Cardiac muscle cell (in vitro differentiated cells and primary cell): ENCODE measurements around the gene L3HYPDH. TPM values are rescaled to one million over a fixed set of nuclear protein-coding genes. Genes with fewer than 3 reads are reported as not detected.

Experiments used
- DNase-seq, 2 donors: peaks; one replicate each; pipeline versions ENCODE4 v3.0.0 to v3.0.0-alpha.2; 2010 to 2017; ENCODE audit warnings: low read depth in 1 of 2, low spot score in 1 of 2
- H3K27ac ChIP-seq: fragments of 200-600 bp; sonication (generic); 2 replicates; pipeline ENCODE4 v1.5.1; 2016
- H3K27me3 ChIP-seq: fragments of 200-600 bp; sonication (generic); 2 replicates; pipeline ENCODE4 v1.6.0; 2016; ENCODE audit warnings: control low read depth
- H3K36me3 ChIP-seq: fragments of 200-600 bp; sonication (generic); 2 replicates; pipeline ENCODE4 v1.5.1; 2016; ENCODE audit warnings: control low read depth
- H3K4me1 ChIP-seq: fragments of 200-600 bp; sonication (generic); 2 replicates; pipeline ENCODE4 v1.8.1; 2017; ENCODE audit warnings: low read depth, mild to moderate bottlenecking, mixed run types
- H3K4me3 ChIP-seq: fragments of 200-600 bp; sonication (generic); 2 replicates; pipeline ENCODE4 v1.5.1; 2016; ENCODE audit warnings: mild to moderate bottlenecking
- H3K9me3 ChIP-seq: fragments of 200-600 bp; sonication (generic); 2 replicates; pipeline ENCODE4 v1.5.1; 2017; ENCODE audit warnings: low read depth, mild to moderate bottlenecking, control low read depth
- polyA plus RNA-seq: library from polyadenylated mRNA; unstranded; fragments of >200 nt; fragmentation: Nextera tagmentation; extraction: Ambion mirVana; gene quantifications from 2 replicates; pipeline ENCODE4 v1.2.1, GENCODE V29; 2016
- total RNA-seq: library from RNA; depleted of rRNA; stranded (reverse); fragments of >200 nt; gene quantifications from 2 replicates; pipeline ENCODE4 v1.2.3, GENCODE V29; 2016
- TF ChIP-seq, protein P1 (sequence below): IDR thresholded peaks from 2 replicates; pipeline ENCODE4 v1.5.1; 2012; ENCODE audit warnings: low read depth, mild to moderate bottlenecking, low read length

The L3HYPDH gene
- total and polyA plus RNA-seq, 2 experiments from 2014 or later, result 29.4 to 37.8 TPM

DNA sequence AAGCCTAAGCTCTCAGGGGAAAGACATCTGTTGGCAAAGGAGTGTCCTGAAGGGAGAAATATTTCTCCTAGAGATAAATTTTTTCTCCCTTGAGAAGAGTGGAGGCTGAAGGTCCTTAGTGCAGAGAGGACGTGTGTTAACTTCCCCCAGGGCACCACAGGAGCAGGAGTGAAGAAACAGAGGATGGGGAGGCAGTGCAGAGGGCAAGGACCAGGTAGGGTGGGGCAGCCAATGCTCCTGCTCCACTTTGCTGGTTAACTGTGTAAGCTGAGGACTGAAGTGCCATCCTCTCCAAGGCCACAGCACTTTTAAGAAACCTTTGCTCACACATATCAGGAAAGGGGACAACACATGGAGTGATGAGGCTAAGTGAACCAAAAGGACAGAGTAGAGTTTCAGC, 4.0 kb downstream of the L3HYPDH start:
- Histone ChIP-seq H3K27me3 (no peaks in the 10 kb centered on the region), H3K4me3 (no peak overlapping the region), H3K27ac (no peak overlapping the region), H3K9me3 (no peaks in the 10 kb centered on the region), H3K36me3 (peaks cover 7% of the 10 kb centered on the region), H3K4me1 (peaks cover 12% of the 10 kb centered on the region)
- no peak for DNase-seq
- TF ChIP-seq, protein P1, sequence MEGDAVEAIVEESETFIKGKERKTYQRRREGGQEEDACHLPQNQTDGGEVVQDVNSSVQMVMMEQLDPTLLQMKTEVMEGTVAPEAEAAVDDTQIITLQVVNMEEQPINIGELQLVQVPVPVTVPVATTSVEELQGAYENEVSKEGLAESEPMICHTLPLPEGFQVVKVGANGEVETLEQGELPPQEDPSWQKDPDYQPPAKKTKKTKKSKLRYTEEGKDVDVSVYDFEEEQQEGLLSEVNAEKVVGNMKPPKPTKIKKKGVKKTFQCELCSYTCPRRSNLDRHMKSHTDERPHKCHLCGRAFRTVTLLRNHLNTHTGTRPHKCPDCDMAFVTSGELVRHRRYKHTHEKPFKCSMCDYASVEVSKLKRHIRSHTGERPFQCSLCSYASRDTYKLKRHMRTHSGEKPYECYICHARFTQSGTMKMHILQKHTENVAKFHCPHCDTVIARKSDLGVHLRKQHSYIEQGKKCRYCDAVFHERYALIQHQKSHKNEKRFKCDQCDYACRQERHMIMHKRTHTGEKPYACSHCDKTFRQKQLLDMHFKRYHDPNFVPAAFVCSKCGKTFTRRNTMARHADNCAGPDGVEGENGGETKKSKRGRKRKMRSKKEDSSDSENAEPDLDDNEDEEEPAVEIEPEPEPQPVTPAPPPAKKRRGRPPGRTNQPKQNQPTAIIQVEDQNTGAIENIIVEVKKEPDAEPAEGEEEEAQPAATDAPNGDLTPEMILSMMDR, result no peak

DNA sequence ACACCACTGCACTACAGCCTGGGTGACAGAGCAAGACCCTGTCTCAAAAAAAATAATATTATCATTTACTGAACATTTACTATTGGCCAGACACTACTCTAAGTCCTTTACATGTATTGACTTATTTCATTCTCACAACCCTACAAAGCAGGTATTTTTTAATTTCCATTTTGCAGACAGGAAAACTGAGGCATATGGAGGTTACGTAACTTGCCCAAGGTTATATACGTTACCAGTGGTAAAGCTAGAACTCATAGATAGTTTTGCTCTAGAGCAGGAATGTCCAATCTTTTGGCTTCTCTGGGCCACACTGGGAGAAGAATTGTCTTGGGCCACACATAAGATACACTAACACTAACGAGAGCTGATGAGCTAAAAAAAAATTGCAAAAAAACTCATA, 5.7 kb downstream of the L3HYPDH start:
- Histone ChIP-seq H3K27ac (no peak overlapping the region), H3K36me3 (peaks cover 7% of the 10 kb centered on the region), H3K4me3 (no peak overlapping the region), H3K27me3 (no peaks in the 10 kb centered on the region), H3K4me1 (peaks cover 12% of the 10 kb centered on the region), H3K9me3 (no peaks in the 10 kb centered on the region)
- no peak for DNase-seq
- TF ChIP-seq, protein P1, result no peak

DNA sequence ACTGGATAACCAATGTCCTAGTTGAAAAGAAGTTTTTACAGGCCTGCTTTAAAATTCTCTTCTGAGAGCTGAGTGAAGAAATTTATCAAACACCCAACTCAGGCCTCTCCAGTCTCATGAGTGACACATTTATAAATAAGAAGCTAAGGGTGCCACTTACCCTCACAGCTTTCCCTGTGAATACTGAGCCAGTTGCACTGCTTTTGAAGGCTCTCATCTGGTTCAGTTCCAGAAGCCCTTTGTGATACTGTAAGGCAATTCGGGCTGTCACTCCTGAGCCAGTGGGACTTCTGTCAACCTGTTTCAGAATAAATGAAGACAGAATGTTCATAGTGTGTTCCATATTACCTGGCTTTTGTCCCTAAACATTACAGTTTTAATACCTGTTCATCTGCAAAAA, 8.5 kb downstream of the L3HYPDH start:
- no peak overlapping the region for H3K27ac ChIP-seq
- H3K4me3 ChIP-seq, result no peak overlapping the region
- peak in 1 of 2 donors; percentile 14 for DNase-seq
- H3K9me3 ChIP-seq, result no peaks in the 10 kb centered on the region
- H3K36me3 ChIP-seq, result peaks cover 15% of the 10 kb centered on the region
- TF ChIP-seq, protein P1, result no peak
- H3K27me3 ChIP-seq, result no peaks in the 10 kb centered on the region
- no peaks in the 10 kb centered on the region for H3K4me1 ChIP-seq

DNA sequence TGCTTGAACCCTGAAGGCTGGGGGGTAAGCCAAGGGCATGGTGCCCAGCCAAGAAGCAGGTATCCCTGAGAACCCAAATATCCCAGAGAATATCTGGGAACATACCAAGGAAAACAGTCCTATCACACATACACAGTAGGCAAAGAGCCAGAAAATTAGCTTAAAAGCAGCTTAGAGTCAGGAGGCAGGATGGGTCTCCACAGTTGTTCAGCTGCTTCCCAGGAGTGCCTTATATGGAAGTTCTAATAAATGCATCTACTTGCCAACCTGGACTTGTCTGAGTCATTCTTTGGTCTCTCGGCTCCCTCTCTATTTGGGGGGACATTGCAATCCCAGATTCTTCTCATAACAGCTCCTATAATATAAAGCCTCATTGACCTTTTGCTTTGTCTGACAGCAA, 10.0 kb downstream of the L3HYPDH start:
- H3K4me1 ChIP-seq, result no peaks in the 10 kb centered on the region
- H3K4me3 ChIP-seq, result no peak overlapping the region
- TF ChIP-seq, protein P1, result no peak
- no peaks in the 10 kb centered on the region for H3K27me3 ChIP-seq
- no peak overlapping the region for H3K27ac ChIP-seq
- no peaks in the 10 kb centered on the region for H3K9me3 ChIP-seq
- peaks cover 15% of the 10 kb centered on the region for H3K36me3 ChIP-seq
- peak in 1 of 2 donors; percentile 76 for DNase-seq

DNA sequence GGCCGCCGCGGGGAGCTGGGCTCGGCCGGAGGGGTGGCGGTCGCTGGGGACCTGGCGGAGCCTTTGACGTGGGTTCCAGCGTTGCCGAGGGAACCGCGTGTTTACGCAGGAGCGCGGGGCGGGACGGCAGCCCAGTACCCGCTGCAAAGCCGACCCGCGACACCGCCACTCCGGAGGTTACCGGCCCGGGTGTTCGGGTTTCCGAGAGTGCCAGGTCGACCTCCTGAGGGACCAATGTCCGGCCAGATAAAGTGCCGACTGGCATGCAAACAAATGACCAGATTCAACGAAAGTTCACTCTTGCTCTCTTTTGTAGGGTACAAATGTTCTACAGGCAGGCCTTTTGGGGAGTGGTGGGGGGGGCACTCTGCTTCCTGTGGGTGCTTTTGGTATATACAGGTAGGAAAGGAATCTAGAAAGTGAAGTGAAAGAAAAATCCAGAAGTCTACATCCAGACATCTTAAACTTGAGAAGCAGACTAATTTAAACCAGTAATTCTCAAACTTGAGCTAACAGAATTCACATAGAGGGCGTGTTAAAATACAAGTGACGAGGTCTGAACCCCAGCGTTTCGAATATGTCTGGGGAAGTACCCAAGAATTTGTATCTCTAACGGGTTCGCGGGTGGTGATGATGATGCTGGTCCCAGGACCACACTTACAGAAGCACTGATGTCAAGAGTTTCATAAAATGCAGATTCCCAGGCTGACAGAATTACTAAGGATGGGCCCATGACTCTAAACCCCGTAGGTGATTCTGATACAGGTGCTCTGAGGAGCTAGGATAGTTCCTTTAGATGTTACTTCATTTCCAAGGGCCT, 18.7 kb downstream of the L3HYPDH start, which contains the start of gene GPR135:
TSS of gene GPR135 (minus strand) at position 65 of the 820 bp plus-strand sequence. CDS start 154 bp downstream, outside the sequence.
- Histone ChIP-seq H3K36me3 (peaks cover 3% of the 10 kb centered on the region), H3K4me1 (peaks cover 4% of the 10 kb centered on the region), H3K27ac (peak within 1 kb of the TSS; percentile 8), H3K4me3 (peak within 1 kb of the TSS; percentile 53), H3K9me3 (no peaks in the 10 kb centered on the region), H3K27me3 (no peaks in the 10 kb centered on the region)
- TF ChIP-seq, protein P1, result no peak
- peak in 1 of 2 donors; percentile 55 for DNase-seq
